Measurements from ENCODE around the gene OR10H1.

- TF ChIP-seq CTCF (IDR thresholded peaks at IDR 0.05), result no peak
- no peak for TF ChIP-seq EZH2 (IDR thresholded peaks at IDR 0.05)
- TF ChIP-seq EZH2phosphoT487 (IDR thresholded peaks at IDR 0.05), result no peak
Measured at GRCh38 chr19:15812060-15812722, 3.3 kb downstream of the OR10H1 start.

Data from neural progenitor cell (in vitro differentiated cells).